Gastrocnemius medialis (tissue), 4 donors: Measurements from ENCODE around the gene TSPAN11.

ENCODE experiments used
- POLR2A ChIP-seq, 2 donors: fragments of 450-650 bp; IDR thresholded peaks; one replicate each; pipeline ENCODE4 v1.6.1; 2017; ENCODE audit warnings: antibody characterized with exemption in 2 of 2, mild to moderate bottlenecking in 2 of 2, moderate library complexity in 2 of 2
- TF ChIP-seq, protein P1 (sequence below), 5 experiments: fragments of 450-650 bp in 3 of 5; fragments of 200-600 bp in 2 of 5; sonication (generic) in 2 of 5; IDR thresholded peaks in 4 of 5; conservative IDR thresholded peaks in 1 of 5; 1 replicate in 4 of 5; 2 replicates in 1 of 5; pipeline ENCODE4 v1.5.1; 2016 to 2019; ENCODE audit warnings: antibody characterized with exemption in 5 of 5, mild to moderate bottlenecking in 3 of 5, moderate library complexity in 3 of 5

- TF ChIP-seq, protein P1, sequence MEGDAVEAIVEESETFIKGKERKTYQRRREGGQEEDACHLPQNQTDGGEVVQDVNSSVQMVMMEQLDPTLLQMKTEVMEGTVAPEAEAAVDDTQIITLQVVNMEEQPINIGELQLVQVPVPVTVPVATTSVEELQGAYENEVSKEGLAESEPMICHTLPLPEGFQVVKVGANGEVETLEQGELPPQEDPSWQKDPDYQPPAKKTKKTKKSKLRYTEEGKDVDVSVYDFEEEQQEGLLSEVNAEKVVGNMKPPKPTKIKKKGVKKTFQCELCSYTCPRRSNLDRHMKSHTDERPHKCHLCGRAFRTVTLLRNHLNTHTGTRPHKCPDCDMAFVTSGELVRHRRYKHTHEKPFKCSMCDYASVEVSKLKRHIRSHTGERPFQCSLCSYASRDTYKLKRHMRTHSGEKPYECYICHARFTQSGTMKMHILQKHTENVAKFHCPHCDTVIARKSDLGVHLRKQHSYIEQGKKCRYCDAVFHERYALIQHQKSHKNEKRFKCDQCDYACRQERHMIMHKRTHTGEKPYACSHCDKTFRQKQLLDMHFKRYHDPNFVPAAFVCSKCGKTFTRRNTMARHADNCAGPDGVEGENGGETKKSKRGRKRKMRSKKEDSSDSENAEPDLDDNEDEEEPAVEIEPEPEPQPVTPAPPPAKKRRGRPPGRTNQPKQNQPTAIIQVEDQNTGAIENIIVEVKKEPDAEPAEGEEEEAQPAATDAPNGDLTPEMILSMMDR (IDR thresholded peaks at IDR 0.05 in 4 of 5, conservative IDR thresholded peaks at IDR 0.05 in 1 of 5), result no peak
- no peak for TF ChIP-seq POLR2A (IDR thresholded peaks at IDR 0.05)
Measured at GRCh38 chr12:31005944-31006361, 79.4 kb downstream of the TSPAN11 start.
